Left lung (tissue), 10 donors: ENCODE data around the gene ALOXE3. TPM values are rescaled to one million over a fixed set of nuclear protein-coding genes. Genes with fewer than 3 reads are reported as not detected.

Source experiments
- ATAC-seq: fragments of 200-7000 bp; cut with Tn5 transposase; one replicate; pipeline ENCODE4 v1.9.1; 2020; ENCODE audit warnings: moderate library complexity
- DNase-seq, 4 donors: peaks; one replicate each; pipeline ENCODE4 v3.0.0-alpha.2; 2013 to 2020
- H3K27ac ChIP-seq, 2 donors: fragments of 200-600 bp; sonication (generic) in 1 of 2; one replicate each; pipeline versions ENCODE4 v1.5.0 to v1.8.0; 2020 to 2021
- H3K27me3 ChIP-seq, 2 donors: fragments of 200-600 bp; sonication (generic) in 1 of 2; one replicate each; pipeline versions ENCODE4 v1.5.0 to v1.8.0; 2020 to 2021
- H3K36me3 ChIP-seq, 2 donors: fragments of 200-600 bp; sonication (generic) in 1 of 2; one replicate each; pipeline versions ENCODE4 v1.5.0 to v1.8.0; 2020 to 2021
- H3K4me1 ChIP-seq, 2 donors: fragments of 200-600 bp; one replicate each; pipeline ENCODE4 v1.8.0; 2021
- H3K4me3 ChIP-seq, 2 donors: fragments of 200-600 bp; sonication (generic) in 1 of 2; one replicate each; pipeline versions ENCODE4 v1.5.0 to v1.8.0; 2020 to 2021; ENCODE audit warnings: mild to moderate bottlenecking in 1 of 2
- H3K9me3 ChIP-seq, 2 donors: fragments of 200-600 bp; sonication (generic) in 1 of 2; one replicate each; pipeline versions ENCODE4 v1.5.0 to v1.8.0; 2020 to 2021
- intact Hi-C, 2 donors: fragments of 100-400 bp; cut with DNase I; formaldehyde crosslinking; loops; one replicate each; pipeline versions ENCODE4 v1.11.2 to v1.14.2; 2022
- polyA plus RNA-seq, 6 donors: library from polyadenylated mRNA; unstranded; fragments of 120-200 nt; gene quantifications; one replicate each; pipeline ENCODE4 v1.2.1, GENCODE V29; 2013; ENCODE audit not compliant: insufficient read length in 6 of 6
- total RNA-seq, 2 donors: library from RNA; stranded (reverse); fragmentation: NEBNext Ultra II Directional; extraction: Animal tissue kit (Norgen Biotek cat#: 25700); gene quantifications; one replicate each; pipeline ENCODE4 v1.2.1, GENCODE V29; 2021
- TF ChIP-seq, protein P1 (sequence below), 2 donors: fragments of 200-600 bp; sonication (generic) in 1 of 2; IDR thresholded peaks; one replicate each; pipeline versions ENCODE4 v1.5.0 to v1.8.0; 2021; ENCODE audit warnings: antibody characterized with exemption in 2 of 2
- donor health status: DM: no; HTN: yes; CAD: no.
- donor health status: DM: no; HTN: no; CAD: no.

Gene ALOXE3
- total and polyA plus RNA-seq, 8 donors: 0.05 to 0.55 (median 0.14) TPM; not detected in 4

DNA sequence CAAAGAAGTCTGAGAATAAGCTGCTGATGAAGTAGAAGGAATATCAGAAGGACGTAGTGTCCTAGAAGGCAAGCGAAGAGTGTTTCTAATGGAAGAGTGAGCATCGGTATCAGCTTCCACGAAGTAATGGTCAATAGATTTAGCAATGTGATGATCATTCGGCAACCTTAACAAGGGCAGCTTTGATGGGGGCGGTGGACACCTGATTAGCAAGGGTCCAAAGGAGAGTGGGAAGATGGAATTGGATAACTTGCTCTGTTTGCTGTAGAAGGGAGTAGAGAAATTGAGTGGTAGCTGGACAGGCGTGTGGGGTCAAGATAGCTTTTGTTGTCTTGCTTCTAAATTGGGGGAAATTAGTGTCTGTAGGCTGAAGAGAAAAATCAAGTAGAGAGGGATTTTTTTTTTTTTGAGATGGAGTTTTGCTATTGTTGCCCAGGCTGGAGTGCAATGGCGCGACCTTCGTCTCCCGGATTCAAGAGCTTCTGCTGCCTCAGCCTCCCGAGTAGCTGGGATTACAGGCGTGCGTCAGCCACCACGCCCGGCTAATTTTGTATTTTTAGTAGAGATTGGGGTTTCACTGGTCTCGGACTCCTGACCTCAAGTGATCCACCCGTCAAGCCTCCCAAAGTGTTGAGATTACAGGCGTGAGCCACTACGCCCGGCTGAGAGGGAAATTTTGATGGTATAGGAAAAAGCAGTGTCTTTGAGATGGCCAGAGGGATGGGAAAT, 19.5 kb upstream of the ALOXE3 start:
- no peaks in the 10 kb centered on the region for H3K27me3 ChIP-seq
- intact Hi-C loops: no loop called here
- peak overlapping the region in 1 of 2 donors; percentile 6 for H3K4me3 ChIP-seq
- H3K4me1 ChIP-seq: peaks cover 6 to 29% of the 10 kb centered on the region in 2 donors
- peak overlapping the region; percentile 70 to 88 for H3K27ac ChIP-seq
- no peaks in the 10 kb centered on the region for H3K9me3 ChIP-seq
- ATAC-seq (no peak), DNase-seq (peak in 2 of 4 donors; percentile 33 to 47)
- H3K36me3 ChIP-seq: peaks cover 0 to 36% of the 10 kb centered on the region in 2 donors
- TF ChIP-seq, protein P1, sequence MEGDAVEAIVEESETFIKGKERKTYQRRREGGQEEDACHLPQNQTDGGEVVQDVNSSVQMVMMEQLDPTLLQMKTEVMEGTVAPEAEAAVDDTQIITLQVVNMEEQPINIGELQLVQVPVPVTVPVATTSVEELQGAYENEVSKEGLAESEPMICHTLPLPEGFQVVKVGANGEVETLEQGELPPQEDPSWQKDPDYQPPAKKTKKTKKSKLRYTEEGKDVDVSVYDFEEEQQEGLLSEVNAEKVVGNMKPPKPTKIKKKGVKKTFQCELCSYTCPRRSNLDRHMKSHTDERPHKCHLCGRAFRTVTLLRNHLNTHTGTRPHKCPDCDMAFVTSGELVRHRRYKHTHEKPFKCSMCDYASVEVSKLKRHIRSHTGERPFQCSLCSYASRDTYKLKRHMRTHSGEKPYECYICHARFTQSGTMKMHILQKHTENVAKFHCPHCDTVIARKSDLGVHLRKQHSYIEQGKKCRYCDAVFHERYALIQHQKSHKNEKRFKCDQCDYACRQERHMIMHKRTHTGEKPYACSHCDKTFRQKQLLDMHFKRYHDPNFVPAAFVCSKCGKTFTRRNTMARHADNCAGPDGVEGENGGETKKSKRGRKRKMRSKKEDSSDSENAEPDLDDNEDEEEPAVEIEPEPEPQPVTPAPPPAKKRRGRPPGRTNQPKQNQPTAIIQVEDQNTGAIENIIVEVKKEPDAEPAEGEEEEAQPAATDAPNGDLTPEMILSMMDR (IDR thresholded peaks at IDR 0.05): no peak

DNA sequence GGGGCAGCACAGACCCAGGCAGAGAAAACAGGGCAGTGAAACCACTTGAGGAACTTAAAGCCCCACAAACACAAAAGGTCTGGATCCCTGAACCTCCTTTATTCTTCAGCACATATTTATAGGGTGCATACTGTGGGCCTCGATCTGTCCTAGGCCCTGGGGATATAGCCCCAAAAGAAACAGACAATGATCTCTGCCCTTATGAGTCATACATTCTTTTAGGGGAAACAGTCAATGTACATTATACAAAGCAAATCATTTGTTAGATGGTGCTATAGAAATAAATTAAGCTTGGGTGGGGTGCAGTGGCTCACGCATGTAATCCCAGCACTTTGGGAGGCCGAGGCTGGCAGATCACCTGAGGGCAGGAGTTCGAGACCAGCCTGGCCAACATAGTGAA, 15.6 kb upstream of the ALOXE3 start:
- ATAC-seq: no peak
- Histone ChIP-seq H3K4me3 (no peak overlapping the region), H3K27me3 (peaks cover 0 to 26% of the 10 kb centered on the region in 2 donors), H3K4me1 (peaks cover 6 to 13% of the 10 kb centered on the region in 2 donors), H3K36me3 (no peaks in the 10 kb centered on the region), H3K9me3 (no peaks in the 10 kb centered on the region), H3K27ac (no peak overlapping the region)
- TF ChIP-seq, protein P1 (IDR thresholded peaks at IDR 0.05): no peak
- no peak for DNase-seq
- intact Hi-C loops: no loop called here

DNA sequence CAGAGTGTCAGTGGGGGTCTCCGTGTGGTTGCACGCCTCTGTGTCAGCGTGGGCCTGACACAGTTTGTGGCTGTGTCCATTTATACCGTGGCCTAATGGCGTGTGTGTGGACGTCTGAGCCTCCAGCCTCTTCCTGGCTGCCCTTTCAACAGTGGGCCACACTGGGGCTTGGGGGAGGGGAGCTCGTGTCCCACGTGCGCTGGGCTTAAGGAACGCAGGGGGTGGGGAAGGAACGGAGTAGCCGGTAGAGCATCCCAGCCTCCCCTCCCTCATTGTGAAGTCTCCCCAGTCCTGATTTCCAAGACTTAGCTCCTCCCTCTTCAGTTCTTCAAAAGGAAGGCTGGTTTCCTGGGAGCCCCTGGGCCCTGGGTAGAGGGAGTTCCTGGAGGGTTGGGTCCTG, 15.1 kb upstream of the ALOXE3 start:
- peaks cover 0 to 32% of the 10 kb centered on the region in 2 donors for H3K27me3 ChIP-seq
- no peaks in the 10 kb centered on the region for H3K36me3 ChIP-seq
- no peak overlapping the region for H3K27ac ChIP-seq
- ATAC-seq: no peak
- no peaks in the 10 kb centered on the region for H3K9me3 ChIP-seq
- intact Hi-C loops: no loop called here
- peaks cover 5 to 8% of the 10 kb centered on the region in 2 donors for H3K4me1 ChIP-seq
- TF ChIP-seq, protein P1 (IDR thresholded peaks at IDR 0.05): no peak
- peak in 1 of 4 donors; percentile 29 for DNase-seq
- H3K4me3 ChIP-seq: no peak overlapping the region

DNA sequence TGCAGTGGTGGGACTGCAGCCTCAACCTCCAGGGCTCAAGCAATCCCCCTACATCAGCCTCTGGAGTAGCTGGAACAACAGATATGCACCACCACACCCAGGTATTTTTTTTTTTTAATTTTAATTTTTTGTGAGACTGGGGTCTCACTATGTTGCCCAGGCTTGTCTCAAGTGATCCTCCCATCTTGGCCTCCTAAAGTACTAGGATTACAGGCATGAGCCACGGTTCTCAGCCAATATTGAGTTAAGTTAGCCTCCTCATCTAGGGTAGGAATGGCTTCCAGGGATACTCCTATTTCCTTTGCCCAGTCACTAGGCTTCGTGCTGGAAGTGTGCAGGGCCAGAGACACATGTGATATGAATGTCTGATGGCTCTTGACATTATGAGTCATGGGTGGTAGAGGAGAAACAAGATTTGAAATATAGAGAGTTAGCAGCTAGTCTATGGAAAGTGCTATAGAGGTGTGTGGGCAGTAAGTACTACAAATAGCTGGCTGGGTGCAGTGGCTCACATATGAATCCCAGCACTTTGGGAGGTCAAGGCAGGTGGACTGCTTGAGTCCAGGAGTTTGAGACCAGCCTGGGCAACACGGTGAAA, 13.6 kb upstream of the ALOXE3 start:
- Histone ChIP-seq H3K9me3 (no peaks in the 10 kb centered on the region), H3K27ac (peak overlapping the region in 1 of 2 donors; percentile 26), H3K36me3 (no peaks in the 10 kb centered on the region), H3K4me3 (no peak overlapping the region), H3K4me1 (peaks cover 0 to 8% of the 10 kb centered on the region in 2 donors), H3K27me3 (peaks cover 0 to 46% of the 10 kb centered on the region in 2 donors)
- no peak for DNase-seq
- intact Hi-C loops: no loop called here
- ATAC-seq: peak; percentile 80
- TF ChIP-seq, protein P1 (IDR thresholded peaks at IDR 0.05): no peak

DNA sequence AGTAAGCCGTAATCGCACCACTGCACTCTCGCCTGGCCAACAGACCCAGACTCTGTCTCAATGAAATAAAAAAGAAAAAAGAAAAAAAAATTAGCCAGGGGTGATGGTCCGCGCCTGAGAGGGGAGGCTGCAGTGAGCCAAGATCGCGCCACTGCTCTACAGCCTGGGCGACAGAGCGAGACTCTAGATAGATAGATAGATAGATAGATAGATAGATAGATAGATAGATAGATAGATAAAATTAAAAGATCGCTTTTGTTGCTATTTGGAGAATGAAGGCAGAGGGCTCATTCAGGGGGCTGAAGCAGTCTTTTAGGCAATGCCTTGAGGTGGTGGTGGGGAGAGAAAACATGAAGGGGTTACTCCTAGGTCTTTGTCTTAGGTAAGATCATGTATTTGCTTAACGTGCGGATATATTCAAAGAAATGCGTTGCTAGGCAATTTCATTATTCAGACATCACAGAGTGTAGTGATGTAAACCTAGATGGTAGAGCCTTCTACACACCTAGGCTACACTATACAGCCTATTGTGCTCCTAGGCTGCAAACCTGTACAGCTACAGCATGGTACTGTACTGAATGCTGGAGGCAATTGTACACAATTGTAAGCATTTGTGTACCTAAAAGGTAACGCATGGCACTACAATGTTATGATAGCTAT, 9.9 kb upstream of the ALOXE3 start:
- intact Hi-C loops: loop anchor here in 1 of 2 donors (10.0 kb wide), 1 partner anchor 57 kb away; no protein-coding TSS in a partner anchor

More for the DNA sequence above, 9.9 kb upstream of the ALOXE3 start:
- H3K36me3 ChIP-seq: no peaks in the 10 kb centered on the region
- peaks cover 20 to 45% of the 10 kb centered on the region in 2 donors for H3K4me1 ChIP-seq
- H3K4me3 ChIP-seq: no peak overlapping the region
- DNase-seq (peak in 1 of 4 donors; percentile 8), ATAC-seq (no peak)
- H3K27ac ChIP-seq: no peak overlapping the region
- H3K27me3 ChIP-seq: peaks cover 18 to 83% of the 10 kb centered on the region in 2 donors
- TF ChIP-seq, protein P1 (IDR thresholded peaks at IDR 0.05): no peak
- H3K9me3 ChIP-seq: no peaks in the 10 kb centered on the region
